ENCODE results near the gene GAB3.

Gene GAB3

GRCh38 chrX:154712781-154713740 is 37.8 kb downstream of the GAB3 start:
- no peak for TF ChIP-seq CTCF (IDR thresholded peaks at IDR 0.05; ENCODE audit: borderline replicate concordance, insufficient read depth, low read depth, low read length)

GRCh38 chrX:154711264-154711663 is 39.6 kb downstream of the GAB3 start:
- 0 out of 2 replicates have a peak, but pooled peaks have one; percentile 24 for TF ChIP-seq CTCF (IDR thresholded peaks at IDR 0.05; ENCODE audit: borderline replicate concordance, insufficient read depth, low read depth, low read length)

More at GRCh38 chrX:154712781-154713740, 37.8 kb downstream of the GAB3 start:
- H3K4me3 ChIP-seq (ENCODE audit: low read depth, low read length): no peak overlapping the region

GRCh38 chrX:154710309-154710708 is 40.6 kb downstream of the GAB3 start:
- peak; percentile 16; the same call in 1 of the 2 replicates for TF ChIP-seq CTCF (IDR thresholded peaks at IDR 0.05; ENCODE audit: borderline replicate concordance, insufficient read depth, low read depth, low read length)
- H3K4me3 ChIP-seq (ENCODE audit: low read depth, low read length): no peak overlapping the region

More at GRCh38 chrX:154711264-154711663, 39.6 kb downstream of the GAB3 start:
- no peak overlapping the region for H3K4me3 ChIP-seq (ENCODE audit: low read depth, low read length)

- no peak for TF ChIP-seq CTCF (IDR thresholded peaks at IDR 0.05; ENCODE audit: borderline replicate concordance, insufficient read depth, low read depth, low read length)
- no peak overlapping the region for H3K4me3 ChIP-seq (ENCODE audit: low read depth, low read length)
These were observed 52.1 kb downstream of the GAB3 start for GRCh38 chrX:154698630-154699248.

- no peak overlapping the region for H3K4me3 ChIP-seq (ENCODE audit: low read depth, low read length)
- TF ChIP-seq CTCF (IDR thresholded peaks at IDR 0.05; ENCODE audit: borderline replicate concordance, insufficient read depth, low read depth, low read length): no peak
These were observed 54.2 kb downstream of the GAB3 start for GRCh38 chrX:154696676-154697045.

- no peak for TF ChIP-seq CTCF (IDR thresholded peaks at IDR 0.05; ENCODE audit: borderline replicate concordance, insufficient read depth, low read depth, low read length)
- H3K4me3 ChIP-seq (ENCODE audit: low read depth, low read length): no peak overlapping the region
These were observed 54.8 kb downstream of the GAB3 start for GRCh38 chrX:154695911-154696675.
